Lung microvascular endothelial cell (primary cell): ENCODE data around the gene CALD1. TPM values are rescaled to one million over a fixed set of nuclear protein-coding genes. Genes with fewer than 3 reads are reported as not detected.
"Not testable (repeated sequence)": the region's sequence is repeated elsewhere in the genome, so short reads cannot be mapped to it uniquely, and the experiment has no call there.

ENCODE experiments used
- DNase-seq, 2 donors: peaks; one replicate each; pipeline versions ENCODE4 v3.0.0 to v3.0.0-alpha.2; 2010; ENCODE audit warnings: low read depth in 2 of 2
- total RNA-seq: library from RNA; depleted of rRNA; stranded (reverse); fragments of >200 nt; gene quantifications from 2 replicates; pipeline ENCODE4 v1.2.1, GENCODE V29; 2014

The CALD1 gene
- total RNA-seq, 1 donor from 2014 or later, result 198 TPM

DNA sequence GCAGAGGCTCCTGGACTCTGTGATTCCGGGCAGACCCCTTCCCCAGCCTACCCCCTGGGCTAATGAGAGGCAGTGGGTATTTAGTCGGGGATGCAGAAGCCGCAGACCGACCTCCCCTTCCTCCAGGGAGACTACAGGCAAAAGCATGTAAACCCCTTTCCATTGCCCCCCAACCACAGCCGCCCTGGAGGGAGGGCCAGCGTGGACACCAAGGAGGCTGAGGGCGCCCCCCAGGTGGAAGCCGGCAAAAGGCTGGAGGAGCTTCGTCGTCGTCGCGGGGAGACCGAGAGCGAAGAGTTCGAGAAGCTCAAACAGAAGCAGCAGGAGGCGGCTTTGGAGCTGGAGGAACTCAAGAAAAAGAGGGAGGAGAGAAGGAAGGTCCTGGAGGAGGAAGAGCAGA, 167.9 kb downstream of the CALD1 start:
- no peak for DNase-seq

- no peak for DNase-seq
Observed at GRCh38 chr7:134947831-134948230, 168.4 kb downstream of the CALD1 start.

DNA sequence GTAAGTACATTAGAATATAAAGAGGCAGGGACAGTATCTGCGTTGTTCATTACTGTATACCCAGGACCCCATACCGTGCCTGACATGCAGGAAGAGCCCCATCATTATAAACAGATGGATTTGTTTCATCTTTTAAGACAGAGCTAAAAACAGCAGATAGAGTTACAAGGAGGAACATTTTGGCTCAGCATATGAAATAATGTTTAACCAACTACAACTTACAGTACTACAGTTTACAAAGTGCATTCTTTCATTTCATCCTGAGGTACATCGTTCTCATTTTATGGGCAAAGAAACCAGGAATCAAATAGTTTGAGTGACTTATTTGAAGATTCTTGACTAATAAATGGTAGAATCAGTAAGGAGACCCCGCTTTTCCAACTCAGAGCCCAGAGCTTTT, 168.8 kb downstream of the CALD1 start:
- DNase-seq, result no peak

- no peak for DNase-seq
Observed at GRCh38 chr7:134948736-134949135, 169.3 kb downstream of the CALD1 start.

- DNase-seq, result no peak
Observed at GRCh38 chr7:134949171-134949570, 169.7 kb downstream of the CALD1 start.

DNA sequence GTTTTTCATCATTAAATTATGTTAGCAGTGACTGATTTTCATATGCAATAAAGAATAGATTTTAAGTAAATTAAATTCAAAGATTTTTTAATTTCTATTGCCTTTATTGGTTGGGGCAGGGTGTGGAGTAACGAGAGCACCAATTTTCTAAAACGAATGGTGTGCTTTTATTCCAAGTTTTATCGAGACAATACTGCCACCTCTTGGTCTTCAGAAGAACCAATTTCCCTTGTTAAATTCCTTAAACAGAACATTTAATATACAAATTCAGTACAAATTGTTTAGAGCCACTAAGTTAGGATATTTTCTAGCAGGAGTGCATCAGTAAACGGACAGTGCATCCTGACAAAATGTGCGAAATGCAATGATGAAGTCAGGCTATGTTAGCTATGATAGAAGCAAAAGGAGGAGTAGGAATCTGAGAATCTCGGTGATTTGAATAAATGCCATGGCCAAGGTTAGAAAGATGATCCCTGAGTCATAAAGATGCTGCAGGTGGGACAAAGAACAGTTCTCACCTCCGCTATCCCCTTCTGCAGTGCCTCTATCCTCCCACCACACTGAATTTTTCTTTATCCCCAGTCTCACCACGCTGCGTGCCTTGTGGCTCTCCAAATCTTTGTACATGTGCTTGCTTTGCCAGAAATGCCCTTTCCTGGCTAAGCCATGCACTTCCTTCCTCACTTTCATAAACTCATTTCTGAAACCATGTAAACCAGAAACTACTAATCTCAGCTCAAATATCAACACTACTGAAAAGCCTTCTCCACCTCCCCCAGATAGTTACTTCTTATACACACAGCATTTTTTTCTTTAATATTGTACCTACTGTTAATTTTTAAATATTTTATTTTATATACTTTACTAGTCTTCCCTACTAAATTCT, 175.0 kb downstream of the CALD1 start:
- DNase-seq, result peak; percentile 45 to 66

DNA sequence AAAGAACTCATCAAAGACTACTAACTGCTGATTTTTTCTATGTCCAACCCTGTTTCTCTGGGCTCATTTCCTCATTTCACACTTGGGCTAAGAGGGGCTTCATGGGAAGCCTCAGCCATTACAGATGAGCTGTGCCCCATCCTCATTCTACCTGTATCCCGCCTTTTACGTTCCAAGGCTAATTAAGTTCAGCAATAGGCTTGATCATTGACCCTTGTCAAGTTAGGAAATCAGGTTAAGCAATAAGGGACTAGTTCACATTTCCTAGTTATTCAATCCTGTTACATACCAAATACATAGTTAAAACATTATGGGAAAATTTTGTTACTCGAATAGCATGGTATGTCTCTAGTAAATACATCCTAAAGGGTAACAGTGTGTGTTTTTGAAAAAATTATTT, 177.6 kb downstream of the CALD1 start:
- DNase-seq, result no peak

GRCh38 chr7:134959810-134960209, 180.4 kb downstream of the CALD1 start:
- no peak for DNase-seq

GRCh38 chr7:134962270-134962780, 182.9 kb downstream of the CALD1 start:
- DNase-seq, result no peak

GRCh38 chr7:134963036-134963435, 183.6 kb downstream of the CALD1 start:
- no peak for DNase-seq

- DNase-seq, result no peak
Observed at GRCh38 chr7:134966691-134967090, 187.3 kb downstream of the CALD1 start.

- no peak for DNase-seq
Observed at GRCh38 chr7:134968110-134968509, 188.7 kb downstream of the CALD1 start.

GRCh38 chr7:134981645-134982044, 202.2 kb downstream of the CALD1 start:
- DNase-seq, result not testable (repeated sequence)

GRCh38 chr7:134985894-134986362, 206.5 kb downstream of the CALD1 start:
- DNase-seq, result no peak

GRCh38 chr7:134986363-134987251, 207.2 kb downstream of the CALD1 start, which contains the start of gene AGBL3:
AGBL3 (plus strand) TSS chr7:134986508; CDS start chr7:134987934, 1,426 bp downstream.
- peak; percentile 94 to 95 for DNase-seq

DNA sequence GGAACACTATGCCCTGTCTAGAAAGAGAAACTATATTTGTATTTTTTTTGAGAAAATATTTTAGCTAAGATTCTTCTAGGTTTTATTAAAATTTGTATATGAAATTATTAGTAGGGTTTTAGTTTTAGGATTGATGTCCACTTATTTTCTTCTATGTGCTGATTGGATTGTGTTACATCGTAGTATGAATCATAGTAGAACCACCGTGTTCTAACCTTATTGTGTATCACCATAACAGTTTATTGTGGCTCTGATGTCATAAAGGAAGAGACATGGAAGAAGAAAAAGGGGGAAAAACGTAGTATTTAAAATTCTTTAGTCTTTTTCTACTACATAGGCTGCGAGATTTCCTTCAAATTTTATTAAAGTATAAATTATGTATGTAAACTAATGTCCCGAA, 208.7 kb downstream of the CALD1 start:
- DNase-seq, result peak; percentile 20 to 24

GRCh38 chr7:134991469-134992339, 212.3 kb downstream of the CALD1 start:
- no peak for DNase-seq

- peak in 1 of 2 donors; percentile 43 for DNase-seq
Observed at GRCh38 chr7:134992626-134993179, 213.3 kb downstream of the CALD1 start.

- no peak for DNase-seq
Observed at GRCh38 chr7:134993877-134994456, 214.5 kb downstream of the CALD1 start.
